GM12892 (cell line): Measurements from ENCODE around the gene TSSC4.

Experiments
- DNase-seq: peaks from one replicate; pipeline ENCODE4 v3.0.0; 2011; ENCODE audit not compliant: insufficient read length
- FAIRE-seq: peaks from 2 replicates; lab custom pipeline; 2011; peaks lifted over from hg19 to GRCh38; lab: Jason Lieb, UNC
- POLR2A ChIP-seq: IDR thresholded peaks from 2 replicates; pipeline ENCODE4 v1.6.1; 2011; ENCODE audit warnings: low read depth, low read length, control low read depth
- POLR2AphosphoS5 ChIP-seq: IDR thresholded peaks from 2 replicates; pipeline ENCODE4 v1.6.1; 2011; ENCODE audit warnings: low read depth, low read length, control low read depth
- TAF1 ChIP-seq: IDR thresholded peaks from 2 replicates; pipeline ENCODE4 v1.6.1; 2011; ENCODE audit warnings: low read depth, mild to moderate bottlenecking, control low read depth, low read length, borderline replicate concordance

Gene TSSC4

GRCh38 chr11:2391181-2391975 lies 9.2 kb upstream of the TSSC4 start:
- FAIRE-seq (no peak), DNase-seq (no peak)
- TF ChIP-seq POLR2AphosphoS5: no peak
- TF ChIP-seq TAF1: no peak
- no peak for TF ChIP-seq POLR2A

DNA sequence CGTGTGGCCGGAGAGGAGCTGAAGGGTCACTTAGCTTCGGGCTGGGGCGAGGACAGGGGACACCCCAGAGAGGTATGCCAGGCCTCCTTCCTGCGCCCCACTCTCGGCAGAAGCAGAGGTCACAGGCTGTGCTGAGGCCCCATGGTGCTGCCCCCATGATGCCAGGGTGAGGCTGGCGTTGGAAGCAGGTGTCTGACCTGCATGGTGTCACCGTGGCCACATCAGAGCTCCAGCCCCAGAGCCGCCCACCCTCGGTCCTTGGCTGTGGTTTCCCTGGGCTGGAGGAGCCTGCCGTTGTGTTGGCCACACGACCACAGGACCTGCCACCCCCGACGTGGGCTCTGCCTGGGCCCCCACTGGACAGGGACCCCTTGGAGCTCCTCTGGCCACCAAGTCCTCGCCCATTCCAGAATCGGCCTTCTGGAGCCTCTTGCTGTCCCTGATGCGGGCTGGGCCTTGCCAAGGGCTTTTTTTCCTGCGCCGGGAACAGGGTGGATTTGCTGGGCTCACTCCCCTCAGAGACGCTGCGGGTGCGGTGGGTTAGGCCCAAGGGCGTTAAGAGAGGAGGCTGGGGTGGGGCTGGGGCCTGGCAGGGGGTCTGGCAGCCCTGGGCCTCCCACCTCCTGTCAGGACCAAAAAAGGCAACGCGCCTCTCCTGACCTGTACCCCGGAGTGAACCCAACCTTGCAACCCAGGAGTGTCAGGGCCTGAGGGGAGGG lies 8.2 kb upstream of the TSSC4 start:
- no peak for FAIRE-seq
- no peak for DNase-seq
- TF ChIP-seq POLR2A: no peak
- no peak for TF ChIP-seq POLR2AphosphoS5
- no peak for TF ChIP-seq TAF1

GRCh38 chr11:2393111-2393868 lies 7.3 kb upstream of the TSSC4 start:
- TF ChIP-seq POLR2A (no peak), POLR2AphosphoS5 (0 out of 2 replicates have a peak, but pooled peaks have one; percentile 32), TAF1 (no peak)
- FAIRE-seq (peak; percentile 73), DNase-seq (no peak)

- TF ChIP-seq TAF1 (no peak), POLR2A (no peak), POLR2AphosphoS5 (no peak)
- FAIRE-seq: peak; percentile 76
- no peak for DNase-seq
Observed at GRCh38 chr11:2393941-2394817, 6.4 kb upstream of the TSSC4 start.

DNA sequence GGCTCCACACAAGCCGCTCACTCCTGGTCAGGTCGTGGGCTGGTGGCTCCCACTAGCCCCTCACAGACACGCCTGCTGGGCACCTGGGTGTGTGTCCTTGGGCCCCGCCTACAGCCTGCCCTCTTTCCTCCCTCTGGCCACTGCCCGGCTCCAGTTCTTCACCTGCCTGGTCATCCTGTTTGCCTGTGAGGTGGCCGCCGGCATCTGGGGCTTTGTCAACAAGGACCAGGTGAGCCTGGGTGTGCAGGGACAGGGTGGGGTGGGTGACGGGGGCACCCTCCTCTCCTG lies 5.8 kb upstream of the TSSC4 start:
- FAIRE-seq: no peak
- TF ChIP-seq TAF1 (no peak), POLR2A (no peak), POLR2AphosphoS5 (no peak)
- DNase-seq: no peak

DNA sequence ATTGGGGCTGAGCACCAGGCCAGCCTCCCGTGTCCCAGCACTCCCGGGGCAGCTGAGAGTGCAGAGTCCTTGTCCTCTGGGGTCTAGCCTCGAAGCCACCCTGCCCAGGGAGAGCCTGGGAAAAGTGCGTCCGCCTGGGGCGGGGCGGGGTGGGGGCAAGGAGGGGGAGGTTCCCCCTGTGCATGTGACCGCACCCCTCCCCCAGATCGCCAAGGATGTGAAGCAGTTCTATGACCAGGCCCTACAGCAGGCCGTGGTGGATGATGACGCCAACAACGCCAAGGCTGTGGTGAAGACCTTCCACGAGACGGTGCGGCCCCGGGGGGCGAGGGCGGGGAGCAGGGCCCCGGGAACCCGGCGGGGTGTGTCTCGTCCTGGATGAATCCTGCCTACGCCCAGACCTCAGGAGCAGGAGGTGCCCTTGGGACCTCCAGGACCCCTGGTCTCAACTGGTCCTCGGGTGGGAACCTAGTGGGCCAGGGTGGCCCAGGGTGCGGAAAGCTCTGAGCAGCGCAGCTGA lies 5.3 kb upstream of the TSSC4 start:
- DNase-seq (no peak), FAIRE-seq (no peak)
- no peak for TF ChIP-seq POLR2A
- no peak for TF ChIP-seq TAF1
- no peak for TF ChIP-seq POLR2AphosphoS5

DNA sequence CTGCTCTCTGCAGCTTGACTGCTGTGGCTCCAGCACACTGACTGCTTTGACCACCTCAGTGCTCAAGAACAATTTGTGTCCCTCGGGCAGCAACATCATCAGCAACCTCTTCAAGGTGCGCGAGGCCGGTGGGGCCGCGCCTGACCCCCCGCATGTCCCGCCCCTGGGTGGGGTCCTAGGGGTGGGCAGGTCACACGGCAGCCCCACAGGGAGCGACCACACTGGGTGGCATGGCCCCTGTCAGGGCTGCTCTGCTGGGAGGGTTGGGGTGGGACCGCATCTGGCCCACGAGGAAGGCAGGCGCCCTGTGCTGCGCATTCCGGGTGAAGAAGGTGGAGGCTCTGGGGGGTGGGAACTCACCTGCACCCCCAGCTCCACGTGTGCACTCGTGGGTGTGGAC lies 4.7 kb upstream of the TSSC4 start:
- TF ChIP-seq POLR2A (no peak), TAF1 (no peak), POLR2AphosphoS5 (no peak)
- FAIRE-seq (no peak), DNase-seq (no peak)

- no peak for DNase-seq
- no peak for FAIRE-seq
- TF ChIP-seq POLR2A: no peak
- no peak for TF ChIP-seq TAF1
- no peak for TF ChIP-seq POLR2AphosphoS5
Observed at GRCh38 chr11:2396471-2396870, 4.1 kb upstream of the TSSC4 start.

- DNase-seq (no peak), FAIRE-seq (no peak)
- TF ChIP-seq TAF1 (no peak), POLR2AphosphoS5 (no peak), POLR2A (no peak)
Observed at GRCh38 chr11:2397005-2397404, 3.5 kb upstream of the TSSC4 start.

- no peak for DNase-seq
- FAIRE-seq: no peak
- no peak for TF ChIP-seq TAF1
- TF ChIP-seq POLR2A: no peak
- TF ChIP-seq POLR2AphosphoS5: no peak
Observed at GRCh38 chr11:2398664-2399355, 1.7 kb upstream of the TSSC4 start.

- TF ChIP-seq TAF1: no peak
- no peak for TF ChIP-seq POLR2AphosphoS5
- no peak for TF ChIP-seq POLR2A
- no peak for DNase-seq
- FAIRE-seq: peak; percentile 65
Observed at GRCh38 chr11:2399488-2400068, 972 bp upstream of the TSSC4 start.
